GM15510 (cell line): ENCODE results near the gene DDI2.

Experiments
- POLR2A ChIP-seq: IDR thresholded peaks from 3 replicates; pipeline ENCODE4 v1.6.1; 2011; ENCODE audit warnings: borderline replicate concordance; ENCODE audit not compliant: insufficient read length; ENCODE audit errors: extremely low read depth

DDI2 gene

GRCh38 chr1:15680131-15680530 lies 62.9 kb downstream of the DDI2 start:
- no peak for TF ChIP-seq POLR2A

- TF ChIP-seq POLR2A = no peak
Observed at GRCh38 chr1:15680561-15681348, 63.5 kb downstream of the DDI2 start.

DNA sequence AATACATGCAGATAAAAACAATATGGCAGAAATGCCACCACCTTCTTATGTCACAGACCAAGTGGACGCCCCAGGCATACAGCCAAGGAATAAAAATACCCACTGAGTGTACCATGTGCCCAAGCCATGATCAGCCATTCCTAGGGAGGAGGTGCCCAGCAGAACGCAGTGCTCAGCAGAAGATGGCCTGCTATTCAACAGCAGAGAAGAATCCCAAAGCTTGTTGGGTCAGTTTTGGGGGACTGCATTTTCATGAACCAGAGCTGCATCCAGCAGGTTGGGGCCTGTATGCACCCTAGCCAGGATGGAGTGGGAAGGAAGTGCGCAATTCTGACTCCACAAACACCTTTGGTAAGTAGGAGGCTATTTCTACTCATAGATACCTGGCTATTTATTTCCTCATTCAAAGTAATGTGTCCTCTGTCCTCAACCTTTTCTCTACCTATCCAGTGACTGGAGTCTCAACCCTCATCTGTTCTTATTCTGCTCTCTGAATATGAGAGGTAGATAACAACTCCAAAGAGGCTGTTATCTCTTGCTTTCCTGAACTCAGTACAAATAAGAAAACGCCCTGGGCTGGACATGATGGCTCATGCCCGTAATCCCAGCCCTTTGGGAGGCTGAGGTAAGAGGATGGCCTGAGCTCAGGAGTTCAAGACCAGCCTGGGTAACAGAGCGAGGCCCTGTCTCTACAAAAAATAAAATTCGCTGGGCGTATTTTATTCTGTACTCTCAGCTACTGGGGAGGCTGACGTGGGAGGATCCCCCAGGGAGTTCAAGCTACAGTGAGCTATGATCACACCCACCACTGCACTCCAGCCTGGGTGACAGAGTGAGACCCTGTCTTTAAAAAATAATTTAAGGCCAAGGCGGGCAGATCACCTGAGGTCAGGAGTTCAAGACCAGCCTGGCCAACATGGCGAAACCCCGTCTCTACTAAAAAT lies 64.4 kb downstream of the DDI2 start:
- TF ChIP-seq POLR2A = no peak

DNA sequence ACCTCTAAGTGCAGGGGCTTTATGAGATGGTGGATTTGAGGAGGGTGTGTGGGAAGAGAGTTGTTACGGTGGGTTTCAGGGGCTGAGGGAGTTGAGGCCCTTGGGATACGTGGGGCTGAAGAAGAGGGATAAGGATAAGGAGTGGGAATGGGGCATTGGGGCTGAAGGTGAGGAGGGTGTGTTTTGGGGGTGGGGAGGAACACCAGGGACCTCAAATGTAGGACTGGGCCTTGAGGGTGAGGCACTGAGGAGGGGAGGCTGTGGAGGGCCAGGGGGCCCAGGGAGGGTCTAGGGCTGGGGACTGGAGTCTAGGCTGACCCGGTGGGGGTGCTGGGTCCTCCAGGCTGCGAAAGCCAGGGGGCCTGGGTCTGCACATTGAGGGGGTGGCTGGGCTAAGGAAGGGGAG lies 65.7 kb downstream of the DDI2 start:
- no peak for TF ChIP-seq POLR2A

- no peak for TF ChIP-seq POLR2A
Observed at GRCh38 chr1:15683345-15684039, 66.2 kb downstream of the DDI2 start.

DNA sequence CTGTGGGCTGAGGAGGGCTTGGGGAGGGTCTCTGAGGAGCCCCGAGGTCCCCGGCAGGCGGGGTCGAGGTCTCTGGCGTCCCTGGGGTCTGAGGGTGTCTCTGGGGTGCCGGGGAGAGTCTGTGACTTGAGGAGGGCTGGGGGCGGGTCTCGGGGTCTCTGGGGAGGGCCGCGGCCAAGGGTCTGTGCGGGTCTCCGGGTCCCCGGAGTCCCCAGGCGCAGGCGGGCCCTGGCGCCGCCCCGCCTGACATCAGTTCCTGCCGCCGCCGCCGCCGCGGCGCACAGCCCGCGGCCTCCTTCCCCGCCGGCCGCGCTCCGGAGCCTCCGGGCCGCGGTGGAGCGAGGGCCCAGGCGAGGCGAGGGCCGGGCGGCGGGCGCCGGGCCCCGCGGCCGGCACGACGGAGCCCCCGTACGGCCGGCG lies 66.8 kb downstream of the DDI2 start, which contains the start of gene PLEKHM2:
Gene PLEKHM2 (plus strand): TSS at position 279 of the 420 bp plus-strand sequence. CDS start 239 bp downstream, outside the sequence.
- peak; percentile 76 for TF ChIP-seq POLR2A

DNA sequence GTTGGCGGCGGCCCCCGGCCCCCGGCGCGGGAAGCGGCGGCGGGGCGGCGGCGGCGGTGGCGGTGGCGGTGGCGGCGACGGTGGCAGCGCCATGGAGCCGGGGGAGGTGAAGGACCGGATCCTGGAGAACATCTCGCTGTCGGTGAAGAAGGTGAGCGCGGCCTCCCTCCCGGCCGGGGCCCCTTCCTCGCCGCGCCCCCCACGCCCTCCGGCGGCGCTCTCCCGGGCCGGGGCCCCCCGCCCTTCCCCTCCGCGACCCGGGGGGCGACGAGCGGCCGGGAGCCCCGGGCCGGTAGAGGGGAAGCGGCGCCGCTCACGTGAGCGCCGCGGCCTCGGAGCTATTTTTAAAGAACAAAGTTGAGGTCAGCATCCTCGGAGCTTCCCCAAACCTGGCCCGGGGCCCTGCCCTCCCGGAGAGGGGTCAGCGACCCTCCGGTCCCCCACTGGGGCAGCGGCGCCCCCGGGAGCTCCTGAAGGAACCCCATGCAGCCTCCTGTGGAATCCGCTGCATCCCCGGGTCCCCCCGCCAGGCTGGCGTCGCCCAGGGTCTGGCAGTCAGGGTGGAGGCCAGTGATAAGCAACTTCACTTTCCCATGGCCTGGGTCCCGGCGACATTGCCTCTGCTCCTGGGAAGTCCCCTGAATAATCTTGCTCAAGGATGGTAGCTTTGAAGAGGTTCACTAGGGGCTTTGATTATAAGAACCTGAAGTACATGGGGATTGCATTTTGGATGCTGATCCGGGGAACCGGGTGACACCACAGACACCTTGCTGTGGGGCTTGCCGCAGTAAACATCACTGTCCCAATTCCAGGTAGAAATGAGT lies 67.4 kb downstream of the DDI2 start:
- TF ChIP-seq POLR2A = no peak

GRCh38 chr1:15685820-15686219 lies 68.6 kb downstream of the DDI2 start:
- no peak for TF ChIP-seq POLR2A

DNA sequence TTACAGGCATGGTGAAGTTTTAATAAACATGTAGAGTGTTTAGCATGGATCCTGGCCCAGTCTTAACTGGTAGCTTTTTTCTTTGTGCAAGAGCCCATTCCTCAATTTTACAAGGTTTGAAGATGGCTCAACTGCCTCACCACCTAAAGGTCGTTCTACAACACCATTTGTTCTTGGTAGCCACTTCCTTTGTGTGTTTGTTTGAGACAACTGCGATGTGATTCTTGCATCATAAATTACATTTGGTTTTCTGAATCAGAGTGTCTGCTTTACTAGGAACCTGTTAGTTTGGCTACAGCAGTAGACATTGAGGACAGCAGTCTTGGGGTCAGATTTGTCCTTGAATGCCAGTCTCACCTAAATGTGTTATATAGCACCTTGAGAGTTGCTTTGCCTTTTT lies 70.2 kb downstream of the DDI2 start:
- TF ChIP-seq POLR2A = no peak

GRCh38 chr1:15690317-15690716 lies 73.1 kb downstream of the DDI2 start:
- TF ChIP-seq POLR2A = no peak

- no peak for TF ChIP-seq POLR2A
Observed at GRCh38 chr1:15691434-15692032, 74.3 kb downstream of the DDI2 start.

DNA sequence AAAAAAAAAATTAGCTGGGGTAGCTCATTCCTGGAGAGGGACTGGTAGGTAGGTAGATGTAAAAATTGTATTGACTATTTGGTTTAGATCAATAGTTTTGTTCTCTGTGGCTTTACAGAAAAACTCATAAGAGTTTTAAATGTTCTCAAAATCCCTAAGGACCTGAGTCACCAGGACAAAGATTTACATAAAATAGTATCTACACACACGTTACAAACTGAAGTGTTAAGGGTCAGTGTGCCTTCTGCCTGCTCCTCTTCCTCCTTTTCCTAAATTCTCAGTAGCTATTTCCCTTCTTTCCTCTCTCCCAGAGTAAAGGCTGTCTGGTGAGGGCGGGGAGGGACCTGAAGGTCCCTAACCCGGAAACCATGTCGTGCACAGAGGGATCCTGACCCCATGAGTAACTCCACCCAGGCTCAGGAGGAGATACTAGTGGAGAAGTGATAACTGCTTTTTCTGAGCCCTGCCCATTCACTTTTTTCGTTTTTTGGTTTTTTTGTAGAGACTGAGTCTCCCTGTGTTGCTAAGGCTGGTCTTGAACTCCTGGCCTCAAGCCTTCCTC lies 74.9 kb downstream of the DDI2 start:
- no peak for TF ChIP-seq POLR2A

- TF ChIP-seq POLR2A = no peak
Observed at GRCh38 chr1:15693371-15693770, 76.1 kb downstream of the DDI2 start.
